HG03354 (cell line): ENCODE data around the gene TBL2.
"Not testable (repeated sequence)": the region's sequence is repeated elsewhere in the genome, so short reads cannot be mapped to it uniquely, and the experiment has no call there.

Source experiments
- ATAC-seq: cut with Tn5 transposase; IDR thresholded peaks from one replicate; pipeline ENCODE4 v1.9.1; 2021; ENCODE audit warnings: mild to moderate bottlenecking; ENCODE audit not compliant: unreplicated experiment, poor library complexity, severe bottlenecking

Gene TBL2

DNA sequence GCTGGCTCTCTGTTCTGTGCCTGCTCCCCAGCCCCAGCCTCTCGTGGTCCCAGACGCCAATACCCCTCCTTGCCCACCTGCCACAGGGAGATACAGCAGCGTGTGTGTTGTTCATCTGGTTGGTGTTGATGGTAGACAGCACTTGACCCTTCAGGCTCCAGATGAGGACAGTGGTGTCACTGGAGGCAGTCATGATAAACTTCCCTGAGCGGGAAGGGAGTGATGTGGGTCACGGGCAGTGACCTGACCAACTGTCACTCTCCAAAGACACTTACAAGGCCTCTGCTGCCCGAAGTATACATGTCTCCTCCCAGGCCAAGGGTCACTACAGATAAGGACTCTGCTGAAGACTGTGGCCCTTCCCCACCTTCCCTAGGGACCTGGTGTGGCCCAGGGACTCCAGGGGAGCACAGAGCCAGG is 5.6 kb downstream of the TBL2 start:
- no peak for ATAC-seq

GRCh38 chr7:73570977-73571376 is 7.4 kb downstream of the TBL2 start:
- no peak for ATAC-seq

- no peak for ATAC-seq
Measured at GRCh38 chr7:73570521-73570920, 7.9 kb downstream of the TBL2 start.

DNA sequence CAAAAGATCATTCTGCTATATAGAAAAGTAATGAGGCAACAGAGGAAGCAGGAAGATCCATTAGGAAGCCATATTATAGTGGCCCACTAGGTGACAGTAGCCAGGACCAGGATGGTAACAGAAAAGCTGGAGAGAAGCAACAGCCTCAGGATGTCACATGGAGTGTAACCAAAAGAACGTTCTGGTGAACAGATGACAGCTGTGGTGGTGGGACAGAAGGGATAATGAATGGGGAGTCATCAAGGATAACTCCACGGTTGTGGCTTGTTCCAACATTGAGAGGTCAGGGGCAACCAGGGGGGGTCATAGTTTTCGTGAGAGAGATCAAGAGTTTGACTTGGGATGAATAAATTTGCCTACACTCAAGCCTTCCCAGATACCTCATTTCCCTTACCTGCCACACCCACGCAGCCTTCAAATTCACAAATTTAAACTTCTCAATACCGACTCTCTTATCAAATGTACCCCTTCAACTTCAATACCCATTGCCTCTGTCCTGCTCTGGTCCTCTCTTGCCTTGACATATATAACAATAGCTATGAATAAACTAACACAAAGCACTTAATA is 9.3 kb downstream of the TBL2 start:
- ATAC-seq = no peak

GRCh38 chr7:73567846-73568685 is 10.3 kb downstream of the TBL2 start:
- no peak for ATAC-seq

GRCh38 chr7:73567140-73567539 is 11.2 kb downstream of the TBL2 start:
- no peak for ATAC-seq

DNA sequence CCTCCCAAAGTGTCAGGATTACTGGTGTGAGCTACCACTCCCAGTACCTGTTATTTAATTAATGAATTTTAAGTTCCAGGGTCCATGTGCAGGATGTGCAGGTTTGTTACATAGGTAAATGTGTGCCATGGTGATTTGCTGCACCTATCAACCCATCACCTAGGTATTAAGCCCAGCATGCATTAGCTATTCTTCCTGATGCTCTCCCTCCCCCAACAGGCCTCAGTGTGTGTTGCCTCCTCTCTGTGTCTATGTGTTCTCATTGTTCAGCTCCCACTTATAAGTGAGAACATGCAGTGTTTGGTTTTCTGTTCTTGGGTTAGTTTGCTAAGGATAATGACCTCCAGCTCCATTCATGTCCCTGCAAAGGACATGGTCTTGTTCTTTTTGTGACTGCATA is 11.9 kb downstream of the TBL2 start:
- not testable (repeated sequence) for ATAC-seq

DNA sequence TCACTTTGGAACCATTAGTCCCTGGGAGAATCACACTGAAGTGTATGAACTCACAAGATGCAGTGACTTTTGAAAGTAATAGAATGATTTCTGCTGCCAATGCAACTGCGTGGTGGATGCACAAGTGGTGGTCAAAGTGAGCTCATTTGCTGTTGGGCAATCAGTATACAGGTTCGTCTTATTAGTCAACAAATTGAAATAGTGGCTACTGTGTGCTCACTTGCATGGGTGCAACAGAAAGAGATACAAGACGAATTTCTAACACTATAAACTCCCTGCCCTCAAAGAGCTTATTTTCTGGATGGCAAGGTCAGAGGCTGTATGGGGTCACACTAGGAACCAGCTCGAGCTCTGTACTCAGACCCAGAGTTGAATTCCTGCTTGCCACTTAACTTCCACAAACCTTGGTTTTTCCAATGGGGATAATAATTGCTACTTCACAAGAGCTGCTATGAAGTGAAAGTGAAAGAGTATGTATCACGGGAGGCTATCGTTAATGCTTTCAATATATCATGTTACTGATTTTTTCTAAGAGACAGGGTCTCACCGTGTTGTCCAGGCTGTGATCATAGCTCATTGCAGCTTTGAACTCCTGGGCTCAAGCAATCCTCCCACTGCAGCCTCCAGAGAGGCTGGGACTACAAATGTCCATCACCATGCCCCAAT is 12.6 kb downstream of the TBL2 start:
- ATAC-seq = no peak

DNA sequence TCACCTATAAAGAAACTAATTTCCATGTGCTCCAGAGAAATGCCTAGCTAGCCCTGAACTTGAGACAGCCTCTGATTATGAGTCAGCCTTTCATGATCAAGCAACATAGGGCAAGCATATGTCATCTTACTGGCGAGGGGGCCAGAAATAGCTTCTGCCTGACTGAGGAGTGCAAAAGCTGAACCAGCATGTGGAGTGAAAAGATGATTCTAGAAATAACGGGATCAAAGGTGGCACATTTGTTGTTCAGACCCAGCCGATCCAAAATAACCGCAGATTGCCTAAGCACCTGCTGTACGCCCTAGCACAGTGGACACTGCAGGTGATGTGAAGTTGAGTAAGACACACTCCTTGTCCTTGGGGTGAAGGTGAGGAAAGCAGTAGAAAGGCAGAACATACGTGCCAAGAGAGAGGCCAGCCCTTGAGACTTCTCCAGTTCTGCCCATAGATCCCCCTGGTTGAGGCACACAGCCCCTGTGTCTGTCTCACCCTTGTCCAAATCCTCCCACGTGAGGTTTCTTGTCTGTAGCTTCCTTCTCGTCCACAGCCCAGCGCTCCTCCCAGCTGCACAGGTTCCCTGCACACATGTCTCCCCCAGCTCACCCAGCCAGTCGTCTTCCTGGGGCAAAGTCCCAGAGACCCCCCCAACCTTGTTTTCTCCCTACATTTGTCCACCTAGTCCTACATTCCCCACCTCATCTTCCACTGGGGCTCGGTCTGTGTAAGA is 18.1 kb downstream of the TBL2 start:
- ATAC-seq = no peak

GRCh38 chr7:73557397-73558257 is 20.8 kb downstream of the TBL2 start, which contains the start of gene BCL7B:
Gene BCL7B (minus strand): TSS chr7:73557690. CDS start chr7:73557578, 112 bp downstream.
- peak; percentile 60 for ATAC-seq

DNA sequence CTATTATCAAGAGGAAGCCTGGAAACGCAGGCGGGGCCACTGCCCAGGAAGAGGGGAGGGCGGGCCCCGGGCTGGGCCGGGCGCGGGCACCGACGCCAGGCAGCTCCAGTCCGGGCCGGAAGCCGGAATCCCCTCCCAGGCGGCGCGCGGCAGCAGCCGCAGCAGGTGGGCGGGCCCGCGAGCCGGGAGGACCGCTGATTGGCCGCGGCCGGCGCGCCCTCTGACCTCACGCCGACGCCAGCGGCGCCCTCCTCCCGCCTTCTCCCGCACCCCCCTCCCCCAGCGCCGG is 21.3 kb downstream of the TBL2 start:
- ATAC-seq = peak; percentile 89

GRCh38 chr7:73556208-73557107 is 21.9 kb downstream of the TBL2 start:
- no peak for ATAC-seq

GRCh38 chr7:73555411-73555982 is 22.9 kb downstream of the TBL2 start:
- no peak for ATAC-seq

DNA sequence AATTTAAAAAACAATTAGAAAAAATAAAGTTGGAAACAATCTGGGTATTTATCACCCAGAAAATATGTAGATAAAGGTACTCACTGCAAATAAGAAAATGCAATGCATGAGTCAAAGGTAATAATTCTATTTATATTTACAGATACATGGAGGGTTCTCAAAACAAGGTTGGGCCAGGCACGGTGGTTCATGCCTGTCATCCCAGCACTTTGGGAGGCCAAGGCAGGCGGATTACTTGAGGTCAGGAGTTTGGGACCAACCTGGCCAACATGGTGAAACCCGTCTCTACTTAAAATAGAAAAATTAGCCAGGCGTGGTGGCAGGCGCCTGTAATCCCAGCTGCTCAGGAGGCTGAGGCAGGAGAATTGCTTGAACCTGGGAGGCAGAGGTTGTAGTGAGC is 28.3 kb downstream of the TBL2 start:
- ATAC-seq = not testable (repeated sequence)

- no peak for ATAC-seq
Measured at GRCh38 chr7:73549176-73549575, 29.2 kb downstream of the TBL2 start.

DNA sequence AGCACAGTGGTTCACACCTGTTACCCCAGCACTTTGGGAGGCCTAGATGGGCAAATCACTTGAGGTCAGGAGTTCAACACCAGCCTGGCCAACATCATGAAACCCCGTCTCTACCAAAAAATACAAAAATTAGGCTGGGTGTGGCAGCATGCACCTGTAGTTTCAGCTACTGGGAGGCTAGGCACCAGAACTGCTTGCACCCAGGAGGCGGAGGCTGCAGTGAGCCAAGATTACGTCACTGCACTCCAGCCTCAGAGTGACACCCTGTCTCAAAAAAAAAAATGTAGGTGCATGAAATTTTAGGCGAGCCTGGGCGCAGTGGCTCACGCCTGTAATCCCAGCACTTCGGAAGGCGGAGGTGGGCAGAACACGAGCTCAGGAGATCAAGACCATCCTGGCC is 30.5 kb downstream of the TBL2 start:
- no peak for ATAC-seq

- no peak for ATAC-seq
Measured at GRCh38 chr7:73544678-73545077, 33.7 kb downstream of the TBL2 start.

GRCh38 chr7:73541722-73542121 is 36.7 kb downstream of the TBL2 start:
- no peak for ATAC-seq
